ENCODE results near the gene SZT2. TPM values are rescaled to one million over a fixed set of nuclear protein-coding genes. Genes with fewer than 3 reads are reported as not detected.

The SZT2 gene
- total and polyA plus RNA-seq, 2 of the 13 experiments (the other 11 are each of a cell fraction or from before 2014, with no cell fraction given) = 8.0 to 8.8 TPM

- no peak for TF ChIP-seq KDM5A (IDR thresholded peaks at IDR 0.05; ENCODE audit: borderline replicate concordance, low read length)
- no peak for TF ChIP-seq ZNF761 (CRISPR knock-in tag; conservative IDR thresholded peaks at IDR 0.05)
- no peak for TF ChIP-seq LRRFIP1 (CRISPR knock-in tag; conservative IDR thresholded peaks at IDR 0.05)
- TF ChIP-seq ZNF547 (CRISPR knock-in tag; IDR thresholded peaks at IDR 0.05) = no peak; the same call in 1 of the 2 replicates
- no peak for TF ChIP-seq SRSF1 (optimal IDR thresholded peaks at IDR 0.05; ENCODE audit: low read depth, low read length)
- no peak for TF ChIP-seq XRCC5 (optimal IDR thresholded peaks at IDR 0.05; ENCODE audit: low read length)
- no peak for TF ChIP-seq ZNF225 (CRISPR knock-in tag; IDR thresholded peaks at IDR 0.05)
- no peak for TF ChIP-seq ELF3 (CRISPR knock-in tag; IDR thresholded peaks at IDR 0.05)
- TF ChIP-seq ZKSCAN5 (CRISPR knock-in tag; IDR thresholded peaks at IDR 0.05) = no peak
- TF ChIP-seq ZNF883 (CRISPR knock-in tag; IDR thresholded peaks at IDR 0.05; ENCODE audit: not compliant biosample characterization) = no peak
- TF ChIP-seq MTA3 (CRISPR knock-in tag; IDR thresholded peaks at IDR 0.05) = no peak
- TF ChIP-seq HOXA5 (CRISPR knock-in tag; IDR thresholded peaks at IDR 0.05) = peak; percentile 25; the same call in 1 of the 2 replicates
- no peak for TF ChIP-seq ZNF431 (CRISPR knock-in tag; IDR thresholded peaks at IDR 0.05; ENCODE audit: borderline replicate concordance, low read depth)
- no peak for TF ChIP-seq ZEB1 (IDR thresholded peaks at IDR 0.05; ENCODE audit: insufficient replicate concordance, low read depth)
- TF ChIP-seq ZSCAN29 (CRISPR knock-in tag; conservative IDR thresholded peaks at IDR 0.05) = no peak
- 0 out of 2 replicates have a peak, but pooled peaks have one; percentile 4 for TF ChIP-seq ZNF598 (CRISPR knock-in tag; IDR thresholded peaks at IDR 0.05; ENCODE audit: borderline replicate concordance)
- no peak for TF ChIP-seq SOX6 (IDR thresholded peaks at IDR 0.05)
- no peak for TF ChIP-seq SOX6 (CRISPR knock-in tag; IDR thresholded peaks at IDR 0.05)
- TF ChIP-seq ZNF296 (CRISPR knock-in tag; conservative IDR thresholded peaks at IDR 0.05) = no peak
- 0 out of 2 replicates have a peak, but pooled peaks have one; percentile 31 for TF ChIP-seq ZNF274 (CRISPR knock-in tag; IDR thresholded peaks at IDR 0.05)
- TF ChIP-seq HOXA7 (CRISPR knock-in tag; IDR thresholded peaks at IDR 0.05) = no peak
- no peak for TF ChIP-seq ZNF382 (CRISPR knock-in tag; IDR thresholded peaks at IDR 0.05; ENCODE audit: borderline replicate concordance)
- TF ChIP-seq TAF1 (CRISPR knock-in tag; IDR thresholded peaks at IDR 0.05) = peak; percentile 35; the same call in 1 of the 2 replicates
- no peak for TF ChIP-seq ARID3A (IDR thresholded peaks at IDR 0.05; ENCODE audit: low read depth, low read length)
- TF ChIP-seq ZNF367 (CRISPR knock-in tag; IDR thresholded peaks at IDR 0.05; ENCODE audit: borderline replicate concordance) = no peak
- no peak for TF ChIP-seq SAFB2 (CRISPR knock-in tag; IDR thresholded peaks at IDR 0.05; ENCODE audit: borderline replicate concordance, low read depth)
- no peak for TF ChIP-seq IKZF4 (CRISPR knock-in tag; IDR thresholded peaks at IDR 0.05; ENCODE audit: borderline replicate concordance, low read depth, not compliant biosample characterization)
- TF ChIP-seq ZMAT3 (CRISPR knock-in tag; conservative IDR thresholded peaks at IDR 0.05) = no peak
- TF ChIP-seq ZNF549 (CRISPR knock-in tag; IDR thresholded peaks at IDR 0.05) = no peak
- TF ChIP-seq MATR3 (CRISPR knock-in tag; IDR thresholded peaks at IDR 0.05) = no peak
These were observed 31.5 kb upstream of the SZT2 start (continued) for GRCh38 chr1:43358121-43358745.
